SK-N-SH treated with all-trans-retinoic acid at 6 μM for 48 hours (cell line): ENCODE results near the gene PPOX.

Experiments used
- ATAC-seq: fragments of 200-7000 bp; cut with Tn5 transposase; 3 replicates; pipeline ENCODE4 v1.9.1; 2020; ENCODE audit warnings: mild to moderate bottlenecking, moderate library complexity
- ARNTL ChIP-seq: fragments of 450-650 bp; formaldehyde crosslinking; IDR thresholded peaks from 2 replicates; pipeline ENCODE4 v1.5.0; 2020; ENCODE audit warnings: low read depth, mild to moderate bottlenecking, moderate library complexity, borderline replicate concordance
- BACH2 ChIP-seq: fragments of 250-450 bp; sonication (Bioruptor Pico); IDR thresholded peaks from 2 replicates; pipeline ENCODE4 v1.9.0; 2021; ENCODE audit warnings: mild to moderate bottlenecking, borderline replicate concordance
- CREB5 ChIP-seq: fragments of 250-450 bp; sonication (Bioruptor Pico); IDR thresholded peaks from 2 replicates; pipeline ENCODE4 v1.5.1; 2020; ENCODE audit warnings: low read depth, mild to moderate bottlenecking, moderate library complexity
- CSDC2 ChIP-seq: fragments of 250-450 bp; sonication (Bioruptor Pico); IDR thresholded peaks from 2 replicates; pipeline ENCODE4 v1.5.0; 2020; ENCODE audit warnings: mild to moderate bottlenecking, moderate library complexity
- CSRNP3 ChIP-seq: fragments of 250-450 bp; sonication (Bioruptor Pico); IDR thresholded peaks from 2 replicates; pipeline ENCODE4 v1.5.1; 2021; ENCODE audit warnings: mild to moderate bottlenecking, moderate library complexity
- ESRRG ChIP-seq: fragments of 250-450 bp; sonication (Bioruptor Pico); IDR thresholded peaks from 2 replicates; pipeline ENCODE4 v1.6.1; 2021; ENCODE audit warnings: mild to moderate bottlenecking
- GLIS3 ChIP-seq: fragments of 250-450 bp; sonication (Bioruptor Pico); IDR thresholded peaks from 2 replicates; pipeline ENCODE4 v1.5.0; 2020; ENCODE audit warnings: mild to moderate bottlenecking, moderate library complexity
- ISL1 ChIP-seq: fragments of 250-450 bp; sonication (Bioruptor Pico); IDR thresholded peaks from 2 replicates; pipeline ENCODE4 v2.1.2; 2022; ENCODE audit warnings: mild to moderate bottlenecking, moderate library complexity
- OSR1 ChIP-seq: fragments of 250-450 bp; sonication (Bioruptor Pico); IDR thresholded peaks from 2 replicates; pipeline ENCODE4 v1.8.0; 2022; ENCODE audit warnings: moderate library complexity, mild to moderate bottlenecking, inconsistent platforms
- PATZ1 ChIP-seq: fragments of 250-450 bp; sonication (Bioruptor Pico); IDR thresholded peaks from 2 replicates; pipeline ENCODE4 v1.8.0; 2020; ENCODE audit warnings: mild to moderate bottlenecking, moderate library complexity, borderline replicate concordance
- POU6F1 ChIP-seq: fragments of 250-450 bp; sonication (Bioruptor Pico); IDR thresholded peaks from 2 replicates; pipeline ENCODE4 v1.8.0; 2021; ENCODE audit warnings: low read depth, mild to moderate bottlenecking, moderate library complexity, borderline replicate concordance
- PPARA ChIP-seq: fragments of 250-450 bp; sonication (Bioruptor Pico); IDR thresholded peaks from 2 replicates; pipeline ENCODE4 v1.5.0; 2020; ENCODE audit warnings: mild to moderate bottlenecking, borderline replicate concordance
- RARB ChIP-seq: fragments of 250-450 bp; sonication (Bioruptor Pico); IDR thresholded peaks from 2 replicates; pipeline ENCODE4 v1.8.0; 2021; ENCODE audit warnings: mild to moderate bottlenecking, moderate library complexity
- SNAI2 ChIP-seq: fragments of 250-450 bp; sonication (Bioruptor Pico); IDR thresholded peaks from 2 replicates; pipeline ENCODE4 v1.5.0; 2020; ENCODE audit warnings: mild to moderate bottlenecking, moderate library complexity
- TCF4 ChIP-seq: fragments of 250-450 bp; sonication (Bioruptor Pico); IDR thresholded peaks from 2 replicates; pipeline ENCODE4 v1.8.0; 2021; ENCODE audit warnings: mild to moderate bottlenecking, moderate library complexity, borderline replicate concordance
- TSHZ2 ChIP-seq: fragments of 250-450 bp; sonication (Bioruptor Pico); IDR thresholded peaks from 2 replicates; pipeline ENCODE4 v1.5.0; 2020; ENCODE audit warnings: mild to moderate bottlenecking, moderate library complexity
- ZC3H10 ChIP-seq: fragments of 250-450 bp; sonication (Bioruptor Pico); IDR thresholded peaks from 2 replicates; pipeline ENCODE4 v1.5.1; 2021; ENCODE audit warnings: mild to moderate bottlenecking, moderate library complexity
- ZFP3 ChIP-seq: fragments of 250-450 bp; sonication (Bioruptor Pico); IDR thresholded peaks from 2 replicates; pipeline ENCODE4 v1.5.0; 2020; ENCODE audit warnings: mild to moderate bottlenecking, moderate library complexity
- ZFP30 ChIP-seq: fragments of 450-650 bp; formaldehyde crosslinking; IDR thresholded peaks from 2 replicates; pipeline ENCODE4 v1.5.0; 2022; ENCODE audit warnings: mild to moderate bottlenecking, moderate library complexity
- ZNF565 ChIP-seq: fragments of 450-650 bp; formaldehyde crosslinking; conservative IDR thresholded peaks from 2 replicates; pipeline ENCODE4 v1.5.0; 2020; ENCODE audit warnings: low read depth, mild to moderate bottlenecking, moderate library complexity
- ZNF70 ChIP-seq: fragments of 450-650 bp; formaldehyde crosslinking; IDR thresholded peaks from 2 replicates; pipeline ENCODE4 v1.5.0; 2020; ENCODE audit warnings: mild to moderate bottlenecking, moderate library complexity
- ZNF8 ChIP-seq: fragments of 450-650 bp; formaldehyde crosslinking; IDR thresholded peaks from 2 replicates; pipeline ENCODE4 v1.5.0; 2020; ENCODE audit warnings: mild to moderate bottlenecking, moderate library complexity

The PPOX gene

GRCh38 chr1:161140755-161141400 lies 25.3 kb upstream of the PPOX start (continued):
- TF ChIP-seq ZNF565 (CRISPR knock-in tag) = no peak
- no peak for TF ChIP-seq TCF4 (CRISPR knock-in tag)
- TF ChIP-seq POU6F1 = no peak
- no peak for TF ChIP-seq PPARA (CRISPR knock-in tag)
- TF ChIP-seq RARB (CRISPR knock-in tag) = no peak
- no peak for TF ChIP-seq ARNTL (CRISPR knock-in tag)
- TF ChIP-seq, all 23 proteins: peak for 0

- no peak for ATAC-seq
- TF ChIP-seq GLIS3 (CRISPR knock-in tag) (no peak), CSRNP3 (CRISPR knock-in tag) (no peak), PATZ1 (no peak), ARNTL (CRISPR knock-in tag) (no peak), ZNF8 (CRISPR knock-in tag) (no peak), CREB5 (CRISPR knock-in tag) (no peak), ZC3H10 (CRISPR knock-in tag) (no peak), TSHZ2 (CRISPR knock-in tag) (no peak), ISL1 (CRISPR knock-in tag) (no peak), SNAI2 (CRISPR knock-in tag) (no peak), OSR1 (CRISPR knock-in tag) (no peak), BACH2 (CRISPR knock-in tag) (no peak), ESRRG (CRISPR knock-in tag) (no peak), POU6F1 (no peak), ZNF565 (CRISPR knock-in tag) (no peak), TCF4 (CRISPR knock-in tag) (no peak)
- TF ChIP-seq, all 23 proteins: peak for 0
These were observed 20.4 kb upstream of the PPOX start for GRCh38 chr1:161145832-161146231.

- no peak for TF ChIP-seq CREB5 (CRISPR knock-in tag)
- TF ChIP-seq TCF4 (CRISPR knock-in tag) = no peak
- TF ChIP-seq GLIS3 (CRISPR knock-in tag) = no peak
- no peak for TF ChIP-seq ZNF70 (CRISPR knock-in tag)
- no peak for TF ChIP-seq ZNF8 (CRISPR knock-in tag)
- no peak for TF ChIP-seq ZC3H10 (CRISPR knock-in tag)
- TF ChIP-seq BACH2 (CRISPR knock-in tag) = no peak
- no peak for TF ChIP-seq OSR1 (CRISPR knock-in tag)
- TF ChIP-seq RARB (CRISPR knock-in tag) = no peak
- no peak for TF ChIP-seq ZFP3 (CRISPR knock-in tag)
- no peak for TF ChIP-seq ARNTL (CRISPR knock-in tag)
- no peak for TF ChIP-seq ZFP30 (CRISPR knock-in tag)
- no peak for TF ChIP-seq SNAI2 (CRISPR knock-in tag)
- TF ChIP-seq POU6F1 = no peak
- no peak for TF ChIP-seq ISL1 (CRISPR knock-in tag)
- TF ChIP-seq PPARA (CRISPR knock-in tag) = no peak
- TF ChIP-seq CSDC2 (CRISPR knock-in tag) = no peak
- ATAC-seq = peak; percentile 2
These were observed 13.1 kb upstream of the PPOX start for GRCh38 chr1:161153176-161153575.
